Activated CD8-positive, alpha-beta memory T cell treated with anti-CD3 and anti-CD28 coated beads for 48 hours (primary cell): ENCODE results near the gene UBXN2A.
A peak's percentile ranks its signal among the peaks of the same experiment; 100 is the strongest.
"Not testable (repeated sequence)": the region's sequence is repeated elsewhere in the genome, so short reads cannot be mapped to it uniquely, and the experiment has no call there.

Experiments used
- DNase-seq, 3 experiments: peaks; one replicate each; pipeline ENCODE4 v3.0.0-alpha.2; 2020; ENCODE audit warnings: low read depth in 2 of 3, low spot score in 2 of 3

The UBXN2A gene

GRCh38 chr2:23940718-23941620 lies 706 bp downstream of the UBXN2A start:
- DNase-seq: peak in 2 of 3 experiments; percentile 6 to 52

DNA sequence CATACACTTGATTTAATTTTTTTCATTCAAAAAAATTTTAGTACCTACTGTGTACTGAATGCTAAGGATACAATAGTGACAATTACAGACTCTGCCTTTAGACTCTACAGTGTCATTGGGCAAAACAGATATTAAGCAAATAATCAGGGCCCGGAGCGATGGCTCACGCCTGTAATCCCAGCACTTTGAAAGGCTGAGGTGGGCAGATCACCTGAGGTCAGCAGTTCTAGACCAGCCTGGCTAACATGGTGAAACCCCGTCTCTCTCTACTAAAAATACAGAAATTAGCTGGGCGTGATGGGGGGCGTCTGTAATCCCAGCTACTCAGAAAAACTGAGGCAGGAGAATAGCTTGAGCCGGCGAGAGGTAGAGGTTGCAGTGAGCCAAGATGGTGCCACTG lies 1.4 kb downstream of the UBXN2A start:
- DNase-seq: no peak

DNA sequence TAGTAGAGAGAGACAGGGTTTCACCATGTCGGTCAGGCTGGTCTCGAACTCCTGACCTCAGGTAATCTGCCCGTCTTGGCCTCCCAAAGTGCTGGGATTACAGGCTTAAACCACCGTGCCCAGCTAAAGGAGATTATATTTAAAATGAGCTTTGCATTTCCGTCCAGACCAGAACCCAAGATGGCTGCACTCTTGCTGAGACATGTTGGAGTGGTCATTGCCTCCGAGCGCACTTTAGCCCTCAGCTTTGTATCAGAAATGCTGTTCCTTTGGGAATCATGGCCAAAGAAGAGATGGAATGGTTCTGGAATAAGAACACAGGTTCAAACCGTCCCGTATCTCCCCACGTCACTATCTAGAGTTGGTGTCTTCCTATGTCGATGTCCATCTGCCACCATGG lies 3.4 kb downstream of the UBXN2A start:
- DNase-seq: no peak

DNA sequence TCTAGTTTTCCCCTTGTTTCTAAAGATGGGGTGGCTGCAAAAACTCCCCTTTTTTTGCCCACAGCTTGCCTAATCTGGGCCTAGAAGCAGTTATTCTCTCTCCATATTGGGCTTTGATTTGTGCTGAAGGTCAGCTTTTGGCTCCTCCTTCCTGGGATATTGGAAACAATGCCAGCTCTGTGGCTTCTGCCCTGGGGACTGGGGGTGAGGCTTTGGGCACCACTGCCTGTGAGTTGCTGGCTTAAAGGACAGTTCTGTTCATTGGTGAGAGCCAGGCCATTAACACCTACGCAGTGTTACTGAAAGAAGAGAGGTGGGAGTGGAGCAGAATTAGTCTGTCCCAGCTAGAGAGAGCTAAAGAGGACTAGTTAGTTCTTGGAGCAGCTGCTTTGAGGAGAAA lies 4.3 kb downstream of the UBXN2A start:
- DNase-seq: no peak

- no peak for DNase-seq
Measured at GRCh38 chr2:23944976-23945375, 4.7 kb downstream of the UBXN2A start.

DNA sequence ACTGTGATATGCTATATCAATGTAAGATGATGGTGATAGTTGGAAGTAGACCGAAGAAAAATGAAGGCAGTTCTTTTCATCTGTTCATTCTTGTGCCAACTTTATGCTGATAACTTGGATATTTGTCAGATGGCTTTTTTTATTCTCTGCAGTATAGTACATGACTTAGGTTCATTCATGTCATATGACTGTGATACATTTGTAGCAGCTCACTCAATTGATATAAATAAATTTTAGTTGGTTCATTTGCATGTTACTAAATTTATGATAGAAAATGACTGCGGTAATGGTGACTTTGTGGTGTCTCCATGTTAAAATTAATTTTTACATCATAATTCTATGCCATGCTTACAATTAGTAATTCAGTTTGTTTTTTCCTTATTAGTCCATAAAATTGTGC lies 7.1 kb downstream of the UBXN2A start:
- no peak for DNase-seq

- not testable (repeated sequence) for DNase-seq
Measured at GRCh38 chr2:23952558-23952957, 12.3 kb downstream of the UBXN2A start.

DNA sequence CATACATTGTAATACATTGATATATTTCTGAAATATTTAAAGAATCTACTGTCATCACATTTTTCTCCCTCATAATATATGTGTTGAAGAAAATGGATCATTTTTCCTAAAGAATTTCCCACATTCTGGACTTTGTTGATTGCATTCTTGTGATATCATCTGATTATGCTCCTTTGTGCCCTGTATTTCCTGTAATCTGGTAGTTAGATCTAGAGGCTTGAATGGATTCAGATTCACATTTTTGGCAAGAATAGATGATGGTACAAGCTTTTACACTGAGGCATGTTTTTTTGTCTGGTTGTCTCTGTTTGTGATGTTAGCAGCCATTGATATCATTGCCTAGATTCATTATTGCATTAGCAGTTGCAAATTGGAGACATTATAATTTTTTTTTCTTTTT lies 13.4 kb downstream of the UBXN2A start:
- no peak for DNase-seq

DNA sequence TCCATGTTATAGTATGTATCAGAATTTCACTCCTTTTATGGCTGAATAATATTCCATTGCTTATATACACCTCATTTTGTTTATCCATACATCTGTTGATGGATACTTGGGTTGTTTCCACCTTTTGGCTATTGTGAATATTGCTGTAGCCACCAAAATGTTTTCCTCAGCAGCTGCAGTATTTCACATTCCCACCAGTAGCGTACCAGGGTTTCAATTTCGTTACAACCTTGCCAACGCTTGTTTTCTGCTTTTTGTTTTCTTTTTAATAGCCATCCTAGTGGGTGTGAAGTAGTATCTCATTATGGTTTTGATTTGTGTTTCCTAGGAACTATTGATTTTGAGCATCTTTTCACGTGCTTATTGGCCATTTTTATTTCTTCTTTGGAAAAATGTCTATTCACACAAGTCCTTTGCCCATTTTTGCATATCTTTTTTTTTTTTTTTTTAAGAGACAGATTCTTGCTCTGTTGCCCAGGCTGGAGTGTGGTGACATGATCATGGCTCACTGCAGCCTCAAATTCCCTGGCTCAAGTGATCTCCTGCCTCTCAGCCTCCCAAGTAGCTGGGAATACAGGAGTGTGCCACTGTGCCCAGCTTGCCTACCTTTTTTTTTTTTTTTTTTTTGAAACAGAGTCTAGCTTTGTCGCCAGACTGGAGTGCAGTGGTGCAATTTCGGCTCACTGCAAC lies 14.2 kb downstream of the UBXN2A start:
- DNase-seq: no peak

- no peak for DNase-seq
Measured at GRCh38 chr2:23967846-23968245, 27.6 kb downstream of the UBXN2A start.

DNA sequence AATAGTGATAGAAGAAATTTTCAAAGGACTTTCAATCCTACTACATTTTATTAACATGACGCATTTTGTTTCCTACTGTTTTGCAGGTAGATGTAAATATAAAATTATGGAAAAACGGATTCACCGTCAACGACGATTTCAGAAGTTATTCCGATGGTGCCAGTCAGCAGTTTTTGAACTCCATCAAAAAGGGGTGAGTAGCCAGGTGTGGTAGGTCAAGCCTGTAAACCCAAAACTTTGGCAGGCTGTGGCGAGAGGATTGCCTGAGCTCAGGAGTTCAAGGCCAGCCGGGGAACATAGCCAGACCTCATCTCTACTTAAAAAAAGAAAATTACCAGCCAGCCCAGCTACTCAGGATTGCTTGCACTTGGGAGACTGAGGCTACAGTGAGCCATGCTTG lies 36.6 kb downstream of the UBXN2A start:
- DNase-seq: no peak

- DNase-seq: no peak
Measured at GRCh38 chr2:23988371-23988770, 48.1 kb downstream of the UBXN2A start.

DNA sequence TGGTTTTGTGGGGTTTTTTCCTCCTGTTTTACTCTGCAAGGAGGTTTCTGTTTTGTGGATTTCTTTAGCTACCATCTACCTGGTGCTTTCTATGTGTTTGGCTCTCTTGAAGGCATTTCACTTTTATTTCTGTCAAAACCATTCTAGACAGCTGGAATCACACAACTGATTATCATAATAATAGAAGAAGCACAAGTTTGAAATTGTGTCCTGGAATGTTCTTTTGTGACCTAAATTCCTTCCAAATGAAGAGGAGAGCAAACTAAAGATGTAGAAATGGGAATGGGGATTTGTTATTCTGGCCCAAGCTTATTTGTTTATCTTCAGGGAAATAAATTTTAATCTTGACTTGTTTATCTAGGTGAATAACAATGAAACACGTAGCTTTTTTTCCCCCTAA lies 52.7 kb downstream of the UBXN2A start:
- DNase-seq: no peak

- DNase-seq: no peak
Measured at GRCh38 chr2:23993736-23994269, 53.5 kb downstream of the UBXN2A start.

DNA sequence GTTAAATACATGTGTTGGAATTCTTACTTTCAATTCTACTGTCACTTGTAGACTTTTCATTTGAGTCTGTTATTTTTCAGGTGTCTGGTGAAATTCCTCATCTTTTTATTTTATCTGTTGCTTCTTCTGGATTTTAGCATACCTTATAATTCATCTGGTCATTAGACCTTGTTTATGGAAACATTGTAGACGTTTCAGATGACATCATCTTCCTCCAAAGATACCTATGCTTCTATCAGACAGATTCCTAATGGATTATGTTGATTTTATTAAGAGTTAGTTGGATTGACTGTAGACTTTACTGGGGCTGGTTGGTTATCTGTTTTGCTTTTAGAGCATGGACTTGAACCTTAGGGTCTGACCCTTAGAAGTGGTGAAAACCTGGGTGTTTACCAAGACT lies 54.3 kb downstream of the UBXN2A start:
- no peak for DNase-seq

GRCh38 chr2:24007693-24008092 lies 67.4 kb downstream of the UBXN2A start:
- no peak for DNase-seq

DNA sequence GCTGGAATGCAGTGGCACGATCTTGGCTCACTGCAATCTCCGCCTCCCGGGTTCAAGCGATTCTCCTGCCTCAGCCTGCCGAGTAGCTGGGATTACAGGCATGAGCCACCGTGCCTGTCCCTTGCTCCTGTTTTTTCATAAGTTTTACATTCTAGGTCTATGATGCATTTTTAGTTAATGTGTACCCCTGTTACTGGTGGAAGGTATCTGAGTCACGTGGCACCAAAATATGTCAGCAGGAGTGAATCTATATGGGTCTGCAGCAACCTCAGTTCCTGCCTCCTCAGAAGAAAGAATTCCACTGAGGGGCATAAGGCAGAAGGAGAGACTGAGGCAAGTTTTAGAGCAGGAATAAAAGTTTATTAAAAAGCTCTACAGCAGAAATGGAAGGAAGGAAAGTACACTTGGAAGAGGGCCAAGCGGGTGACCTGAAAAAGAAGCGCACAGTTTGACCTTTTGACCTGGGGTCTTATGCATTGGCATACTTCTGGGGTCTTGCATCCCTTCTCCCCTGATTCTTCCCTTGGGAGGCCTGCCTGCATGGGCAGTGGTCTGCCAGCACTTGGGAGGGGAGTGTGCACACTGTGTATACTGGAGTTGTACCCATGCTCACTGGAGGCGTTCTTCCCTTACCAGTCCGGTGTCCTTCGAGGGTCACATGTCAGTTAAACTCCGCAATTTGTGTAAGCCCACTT lies 68.6 kb downstream of the UBXN2A start:
- DNase-seq: no peak

GRCh38 chr2:24009367-24009679 lies 69.1 kb downstream of the UBXN2A start:
- no peak for DNase-seq

DNA sequence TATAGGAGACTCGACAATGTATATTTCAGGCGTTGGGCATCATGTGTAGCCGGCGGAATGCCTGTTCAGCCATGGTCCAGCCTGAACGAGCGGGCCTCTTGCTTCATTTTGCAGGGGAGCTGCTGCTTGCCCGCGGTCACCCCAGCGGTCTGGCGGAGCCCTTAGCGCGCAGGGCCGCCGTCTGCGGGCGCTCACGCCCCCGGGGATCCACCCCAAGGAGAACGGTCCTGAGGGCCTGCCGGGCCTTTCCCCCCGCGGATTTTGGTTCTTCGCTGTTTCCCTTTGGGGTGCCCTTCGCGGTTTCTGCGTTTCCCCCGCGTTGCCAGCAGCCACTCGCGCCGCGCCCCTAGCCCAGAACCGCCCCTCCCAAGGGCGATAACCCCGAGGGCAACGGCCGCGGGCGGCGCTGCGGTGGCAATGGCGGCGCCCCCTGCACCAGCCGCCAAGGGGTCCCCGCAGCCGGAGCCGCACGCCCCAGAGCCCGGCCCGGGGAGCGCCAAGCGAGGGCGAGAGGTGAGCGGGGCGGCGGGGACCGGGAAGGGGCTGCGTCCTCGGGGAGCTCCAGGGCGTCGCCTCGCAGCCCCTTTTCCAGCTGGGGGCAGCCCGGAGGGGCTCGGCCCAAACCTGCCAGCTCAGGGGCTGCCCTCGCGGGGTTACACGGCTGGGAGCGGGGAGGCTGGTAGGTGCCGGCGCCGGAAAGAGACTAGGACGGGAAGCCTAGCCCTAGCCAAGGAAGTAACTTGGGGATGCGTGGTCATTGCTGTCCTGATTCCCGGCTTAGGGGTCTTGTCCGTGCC lies 69.6 kb downstream of the UBXN2A start, which contains the start of gene MFSD2B:
Gene MFSD2B, plus strand, starts transcription at position 406 of the 797 bp plus-strand sequence. Its CDS starts 12 bp downstream, at position 418.
- no peak for DNase-seq

GRCh38 chr2:24010477-24011249 lies 70.4 kb downstream of the UBXN2A start:
- DNase-seq: no peak
